GM06990 (cell line): ENCODE measurements around the gene ERC1.
A peak's percentile ranks its signal among the peaks of the same experiment; 100 is the strongest.

Experiments
- DNase-seq: peaks from one replicate; pipeline ENCODE4 v3.0.0-alpha.2; 2011; ENCODE audit not compliant: insufficient read length; ENCODE audit errors: extremely low read depth
- H3K27me3 ChIP-seq: replicated peaks from 2 replicates; pipeline ENCODE4 v1.6.0; 2011; ENCODE audit warnings: low read length; ENCODE audit not compliant: control insufficient read depth, insufficient read depth
- H3K36me3 ChIP-seq: 2 replicates; pipeline ENCODE4 v1.5.1; 2011; ENCODE audit warnings: low read length; ENCODE audit not compliant: control insufficient read depth, insufficient read depth
- H3K4me3 ChIP-seq: replicated peaks from 2 replicates; pipeline ENCODE4 v1.5.1; 2011; ENCODE audit warnings: low read depth, mild to moderate bottlenecking, control low read depth, low read length
- TF ChIP-seq, protein P1 (sequence below): IDR thresholded peaks from 2 replicates; pipeline ENCODE4 v1.5.1; 2011; ENCODE audit warnings: low read length, control low read depth, mild to moderate bottlenecking, inconsistent platforms; ENCODE audit not compliant: insufficient read depth, poor library complexity, severe bottlenecking

ERC1 gene

DNA sequence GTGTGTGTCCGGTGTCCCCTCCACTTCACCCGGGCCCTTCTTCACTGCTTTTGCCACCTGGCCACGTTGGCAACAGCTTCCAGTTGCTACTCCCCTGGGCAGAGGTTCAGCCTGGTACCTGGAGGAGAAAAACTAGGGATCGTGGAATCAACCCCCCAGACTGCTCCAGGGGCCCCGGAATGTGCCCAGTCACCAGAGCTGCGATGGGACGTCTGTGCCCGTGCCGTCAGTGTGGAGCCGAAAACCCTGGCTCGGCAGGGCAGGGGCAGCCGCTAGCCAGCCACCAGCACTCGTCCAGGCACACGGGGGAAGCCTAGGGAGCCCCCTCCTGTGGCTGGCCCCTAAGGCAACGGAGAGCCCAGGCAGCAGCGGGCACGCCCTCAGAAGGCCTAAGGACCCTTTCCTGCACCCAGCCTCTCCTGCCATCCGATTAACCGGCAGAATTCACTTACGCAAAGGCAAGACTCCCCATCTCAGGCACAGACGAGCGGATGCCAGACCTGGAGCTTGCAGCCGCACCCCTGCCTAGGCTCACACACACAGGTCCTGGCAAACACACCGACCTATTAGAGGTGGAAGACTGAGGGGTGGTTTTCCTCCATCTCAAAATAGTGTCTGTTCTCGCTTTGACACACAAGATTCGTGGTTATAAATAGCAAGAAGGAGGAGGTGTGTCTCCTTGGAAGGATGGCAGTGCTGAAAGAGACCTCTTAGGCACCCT, 540.8 kb downstream of the ERC1 start:
- TF ChIP-seq, protein P1, sequence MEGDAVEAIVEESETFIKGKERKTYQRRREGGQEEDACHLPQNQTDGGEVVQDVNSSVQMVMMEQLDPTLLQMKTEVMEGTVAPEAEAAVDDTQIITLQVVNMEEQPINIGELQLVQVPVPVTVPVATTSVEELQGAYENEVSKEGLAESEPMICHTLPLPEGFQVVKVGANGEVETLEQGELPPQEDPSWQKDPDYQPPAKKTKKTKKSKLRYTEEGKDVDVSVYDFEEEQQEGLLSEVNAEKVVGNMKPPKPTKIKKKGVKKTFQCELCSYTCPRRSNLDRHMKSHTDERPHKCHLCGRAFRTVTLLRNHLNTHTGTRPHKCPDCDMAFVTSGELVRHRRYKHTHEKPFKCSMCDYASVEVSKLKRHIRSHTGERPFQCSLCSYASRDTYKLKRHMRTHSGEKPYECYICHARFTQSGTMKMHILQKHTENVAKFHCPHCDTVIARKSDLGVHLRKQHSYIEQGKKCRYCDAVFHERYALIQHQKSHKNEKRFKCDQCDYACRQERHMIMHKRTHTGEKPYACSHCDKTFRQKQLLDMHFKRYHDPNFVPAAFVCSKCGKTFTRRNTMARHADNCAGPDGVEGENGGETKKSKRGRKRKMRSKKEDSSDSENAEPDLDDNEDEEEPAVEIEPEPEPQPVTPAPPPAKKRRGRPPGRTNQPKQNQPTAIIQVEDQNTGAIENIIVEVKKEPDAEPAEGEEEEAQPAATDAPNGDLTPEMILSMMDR: no peak
- peak overlapping the region; percentile 64 for H3K4me3 ChIP-seq
- DNase-seq: peak; percentile 54
- H3K36me3 ChIP-seq: peaks cover 3% of the 10 kb centered on the region; the same call in 1 of the 2 replicates
- no peaks in the 10 kb centered on the region for H3K27me3 ChIP-seq

DNA sequence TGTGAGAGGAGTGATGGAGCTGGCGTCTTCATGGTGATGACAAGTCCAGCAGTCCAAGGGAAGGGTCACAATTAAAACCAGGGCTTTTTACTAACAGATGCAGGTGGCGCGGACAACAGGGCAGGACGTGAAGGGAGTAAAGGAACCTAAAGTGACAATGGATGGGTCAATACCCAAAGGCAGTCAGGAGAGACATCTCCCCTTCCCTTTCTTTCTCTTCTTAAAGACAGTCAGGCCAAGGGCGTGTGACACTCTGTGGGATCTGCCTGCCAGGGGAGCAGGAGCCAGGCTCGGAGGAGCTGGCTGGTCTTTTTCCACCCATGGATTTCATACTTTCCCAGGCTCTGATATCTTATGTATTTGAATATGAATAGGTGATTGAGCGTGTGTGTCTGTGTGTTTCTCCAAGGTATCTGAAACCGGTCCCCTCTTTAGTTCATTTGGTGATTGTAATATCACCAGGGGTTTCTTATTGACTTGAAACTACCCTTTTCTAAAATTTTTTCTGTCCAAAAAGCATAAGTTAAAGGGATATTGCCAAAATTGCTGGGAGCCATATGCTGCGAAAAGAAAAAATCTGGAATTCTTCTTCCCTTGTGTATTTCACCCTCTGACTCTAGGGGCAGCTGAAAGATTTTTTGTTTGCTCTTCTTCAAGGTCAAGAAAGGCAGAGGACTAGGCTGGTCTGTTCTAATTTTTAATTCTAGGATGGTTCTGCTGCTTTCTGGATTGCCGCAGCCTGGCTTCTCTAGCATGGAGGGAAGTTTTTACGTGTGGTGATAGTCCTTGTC, 541.5 kb downstream of the ERC1 start:
- DNase-seq: no peak
- Histone ChIP-seq H3K36me3 (peaks cover 3% of the 10 kb centered on the region; the same call in 1 of the 2 replicates), H3K4me3 (peak overlapping the region; percentile 64), H3K27me3 (no peaks in the 10 kb centered on the region)
- TF ChIP-seq, protein P1: peak; percentile 16

DNA sequence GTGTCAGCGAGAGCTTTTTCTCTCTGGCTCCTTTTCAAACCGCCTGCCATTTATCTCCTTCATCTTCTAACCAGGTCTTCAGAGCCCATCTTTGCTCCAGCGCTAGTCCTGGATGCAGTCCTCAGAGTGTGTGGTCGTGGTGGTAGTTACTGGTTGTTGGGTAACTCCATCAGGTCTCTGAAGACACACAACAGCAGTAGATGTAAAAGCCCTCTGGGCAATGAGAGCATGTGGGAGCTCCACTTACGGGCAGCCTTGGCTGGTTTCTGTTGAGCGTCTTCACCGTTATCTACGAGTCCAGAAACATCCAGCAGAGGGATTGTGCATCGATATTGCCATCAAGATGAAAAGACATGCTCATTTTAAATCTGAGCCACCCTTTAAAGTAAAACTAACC, 542.2 kb downstream of the ERC1 start:
- Histone ChIP-seq H3K4me3 (peak overlapping the region; percentile 64), H3K27me3 (no peaks in the 10 kb centered on the region)

DNA sequence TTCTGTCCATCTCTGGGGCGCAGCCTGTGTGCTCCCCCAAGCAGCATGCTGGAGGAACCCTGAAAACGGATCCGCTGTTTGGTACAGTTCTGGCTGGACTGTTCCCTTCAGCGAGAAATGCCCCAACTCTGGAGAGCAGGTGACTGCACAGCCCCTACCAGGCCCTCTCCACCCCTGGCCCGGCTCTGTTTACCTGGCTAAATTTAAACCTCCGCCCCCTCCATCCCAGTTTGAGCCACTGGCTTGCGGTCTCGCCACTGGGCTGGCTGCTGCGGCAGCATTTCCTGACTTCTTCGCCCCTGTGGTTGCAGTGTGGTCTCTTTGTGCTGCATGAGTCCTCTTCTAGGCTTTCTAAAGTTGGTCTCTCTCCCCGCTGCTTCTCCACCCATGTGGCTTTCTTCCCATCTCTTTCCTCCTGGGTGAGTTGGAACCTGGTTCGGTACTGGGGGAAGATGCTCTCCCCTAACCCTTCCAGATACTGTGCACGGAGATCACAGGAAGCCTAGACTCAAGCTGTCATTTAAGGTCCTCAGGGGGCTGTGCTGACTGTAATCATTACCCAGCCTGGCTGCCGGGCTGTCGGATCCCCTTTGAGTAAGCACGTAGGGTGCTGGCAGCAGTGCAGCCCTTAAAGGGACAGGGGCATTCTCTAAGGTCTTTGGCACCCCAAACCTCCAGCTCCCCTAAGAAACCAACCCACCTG, 542.7 kb downstream of the ERC1 start:
- Histone ChIP-seq H3K27me3 (no peaks in the 10 kb centered on the region), H3K36me3 (peaks cover 3% of the 10 kb centered on the region; the same call in 1 of the 2 replicates), H3K4me3 (peak overlapping the region; percentile 64)
- TF ChIP-seq, protein P1: no peak
- DNase-seq: peak; percentile 81

More for the DNA sequence above, 542.2 kb downstream of the ERC1 start:
- no peak for DNase-seq
- TF ChIP-seq, protein P1: peak; percentile 30
- H3K36me3 ChIP-seq: peaks cover 3% of the 10 kb centered on the region; the same call in 1 of the 2 replicates

DNA sequence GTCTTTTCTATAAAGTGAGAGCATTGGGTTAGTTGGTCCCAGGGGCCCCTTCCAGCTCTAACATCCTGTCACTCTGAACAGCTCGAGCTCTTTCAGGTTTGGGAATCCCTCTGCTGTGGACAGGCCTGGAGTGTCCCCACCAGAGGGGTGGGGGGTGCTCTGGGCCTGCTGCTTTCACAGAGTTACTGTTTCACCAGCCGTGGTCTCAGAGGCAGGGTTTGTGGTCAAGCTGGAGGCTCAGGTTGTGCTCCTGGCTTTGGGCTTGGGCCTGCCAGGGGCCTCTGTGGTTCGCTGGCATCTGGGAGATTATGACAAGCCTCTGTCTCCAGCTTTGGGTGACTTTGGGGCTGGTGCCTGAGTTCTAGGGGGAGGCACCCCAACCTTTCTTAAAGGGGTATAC, 543.7 kb downstream of the ERC1 start:
- TF ChIP-seq, protein P1: no peak
- H3K4me3 ChIP-seq: peak overlapping the region; percentile 64
- peaks cover 3% of the 10 kb centered on the region; the same call in 1 of the 2 replicates for H3K36me3 ChIP-seq
- H3K27me3 ChIP-seq: no peaks in the 10 kb centered on the region
- peak; percentile 48 for DNase-seq
